Endodermal cell (in vitro differentiated cells): ENCODE results near the gene NUCB2. TPM values are rescaled to one million over a fixed set of nuclear protein-coding genes. Genes with fewer than 3 reads are reported as not detected.

ENCODE experiments used
- DNase-seq: peaks from one replicate; pipeline ENCODE4 v3.0.0-alpha.2; 2017
- H3K27ac ChIP-seq: 2 replicates; pipeline ENCODE4 v1.5.1; 2013; ENCODE audit warnings: mild to moderate bottlenecking, low read depth, low read length, moderate library complexity
- H3K27me3 ChIP-seq: 2 replicates; pipeline ENCODE4 v1.6.1; 2013; ENCODE audit warnings: mild to moderate bottlenecking, low read length, moderate library complexity; ENCODE audit not compliant: insufficient read depth, control insufficient read depth, poor library complexity, severe bottlenecking
- H3K36me3 ChIP-seq: 2 replicates; pipeline ENCODE4 v1.7.0; 2013; ENCODE audit warnings: mild to moderate bottlenecking, low read length, moderate library complexity; ENCODE audit not compliant: control insufficient read depth, insufficient read depth
- H3K4me1 ChIP-seq: one replicate; pipeline ENCODE4 v1.7.0; 2013; ENCODE audit warnings: low read length; ENCODE audit not compliant: control insufficient read depth, insufficient read depth
- H3K4me3 ChIP-seq: 2 replicates; pipeline ENCODE4 v1.5.1; 2013; ENCODE audit warnings: mild to moderate bottlenecking, low read length, moderate library complexity
- H3K9ac ChIP-seq: 2 replicates; pipeline ENCODE4 v1.6.1; 2013; ENCODE audit warnings: mild to moderate bottlenecking, low read length, moderate library complexity; ENCODE audit not compliant: poor library complexity, severe bottlenecking; ENCODE audit errors: extremely low read depth
- H3K9me3 ChIP-seq: 2 replicates; pipeline ENCODE4 v1.6.1; 2013; ENCODE audit warnings: mild to moderate bottlenecking, low read length, moderate library complexity; ENCODE audit not compliant: control insufficient read depth
- H3K27ac Mint-ChIP-seq: 2 replicates; pipeline ENCODE4 v1.8.0; 2020; ENCODE audit warnings: mixed read lengths
- H3K27me3 Mint-ChIP-seq: 2 replicates; pipeline ENCODE4 v1.8.0; 2021; ENCODE audit warnings: mild to moderate bottlenecking, mixed read lengths; ENCODE audit not compliant: insufficient read depth
- H3K36me3 Mint-ChIP-seq: 2 replicates; pipeline ENCODE4 v1.8.0; 2020; ENCODE audit warnings: low read depth, mixed read lengths
- H3K4me1 Mint-ChIP-seq: 2 replicates; pipeline ENCODE4 v1.8.0; 2020; ENCODE audit warnings: mixed read lengths
- H3K4me3 Mint-ChIP-seq: 2 replicates; pipeline ENCODE4 v1.8.0; 2020; ENCODE audit warnings: mild to moderate bottlenecking, moderate library complexity, mixed read lengths
- H3K9me3 Mint-ChIP-seq: 2 replicates; pipeline ENCODE4 v1.8.0; 2020; ENCODE audit warnings: mild to moderate bottlenecking, mixed read lengths
- WGBS, 2 experiments: methylation state at CpG; one replicate each; pipeline versions ENCODE4 v1.1.5 to v1.1.7; 2013; ENCODE audit warnings: missing lambda C conversion rate in 2 of 2, mixed read lengths in 1 of 2; ENCODE audit not compliant: insufficient coverage in 1 of 2, insufficient read length in 1 of 2; 5-methylcytosine and 5-hydroxymethylcytosine counted together
- total RNA-seq, 2 donors: library from RNA; stranded (reverse); fragmentation: NEBNext Ultra II Directional in 1 of 2; extraction: Animal tissue kit (Norgen Biotek cat#: 25700) in 1 of 2; gene quantifications; 2 replicates in 1 of 2; 3 replicates in 1 of 2; pipeline ENCODE4 v1.2.1, GENCODE V29; 2021
- TF ChIP-seq, protein P1 (sequence below): fragments of 200-600 bp; sonication (generic); conservative IDR thresholded peaks from 2 replicates; pipeline ENCODE4 v1.5.0; 2021; ENCODE audit warnings: antibody characterized with exemption, mild to moderate bottlenecking

The NUCB2 gene
- total RNA-seq, 2 donors from 2014 or later, result 52.4 to 64.6 TPM

DNA sequence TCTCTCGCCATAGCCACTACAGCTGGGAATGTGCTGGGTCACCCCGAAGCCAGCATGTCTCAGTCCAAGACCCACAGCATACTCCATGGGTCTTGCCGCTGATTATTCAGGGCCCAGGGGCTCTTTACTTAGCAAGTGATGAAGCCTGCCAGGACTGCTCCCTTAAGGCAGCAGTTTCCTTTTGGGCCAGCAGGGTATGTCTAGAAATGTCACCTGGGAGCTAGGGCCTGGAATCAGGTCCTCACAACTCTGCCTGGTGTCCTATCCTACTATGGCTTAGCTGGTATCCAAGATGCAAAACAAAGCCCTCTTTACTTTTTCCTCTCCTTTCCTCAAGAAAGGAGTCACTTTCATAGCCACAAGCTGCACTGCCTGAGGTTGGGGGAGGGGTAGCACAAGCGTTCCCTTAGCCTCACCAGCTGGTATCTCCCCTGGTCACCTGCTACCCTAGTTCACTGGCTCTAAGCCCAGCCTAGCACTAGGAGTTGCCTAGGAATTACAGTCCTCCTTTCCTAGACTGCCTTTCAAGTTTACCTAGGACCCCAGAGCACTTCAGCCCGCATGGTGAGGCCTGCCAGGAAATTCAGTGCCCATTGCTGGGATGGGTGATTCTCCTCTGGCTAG is 52.4 kb downstream of the NUCB2 start:
- no peak overlapping the region for H3K9ac ChIP-seq
- no peak overlapping the region for H3K4me3 ChIP-seq
- peaks cover 8% of the 10 kb centered on the region for H3K36me3 ChIP-seq
- H3K4me1 ChIP-seq, result no peaks in the 10 kb centered on the region
- Mint-ChIP-seq H3K4me1 (no peaks in the 10 kb centered on the region), H3K4me3 (no peak overlapping the region), H3K36me3 (peaks cover 1% of the 10 kb centered on the region), H3K27me3 (no peaks in the 10 kb centered on the region), H3K9me3 (no peaks in the 10 kb centered on the region), H3K27ac (no peak overlapping the region)
- TF ChIP-seq, protein P1, sequence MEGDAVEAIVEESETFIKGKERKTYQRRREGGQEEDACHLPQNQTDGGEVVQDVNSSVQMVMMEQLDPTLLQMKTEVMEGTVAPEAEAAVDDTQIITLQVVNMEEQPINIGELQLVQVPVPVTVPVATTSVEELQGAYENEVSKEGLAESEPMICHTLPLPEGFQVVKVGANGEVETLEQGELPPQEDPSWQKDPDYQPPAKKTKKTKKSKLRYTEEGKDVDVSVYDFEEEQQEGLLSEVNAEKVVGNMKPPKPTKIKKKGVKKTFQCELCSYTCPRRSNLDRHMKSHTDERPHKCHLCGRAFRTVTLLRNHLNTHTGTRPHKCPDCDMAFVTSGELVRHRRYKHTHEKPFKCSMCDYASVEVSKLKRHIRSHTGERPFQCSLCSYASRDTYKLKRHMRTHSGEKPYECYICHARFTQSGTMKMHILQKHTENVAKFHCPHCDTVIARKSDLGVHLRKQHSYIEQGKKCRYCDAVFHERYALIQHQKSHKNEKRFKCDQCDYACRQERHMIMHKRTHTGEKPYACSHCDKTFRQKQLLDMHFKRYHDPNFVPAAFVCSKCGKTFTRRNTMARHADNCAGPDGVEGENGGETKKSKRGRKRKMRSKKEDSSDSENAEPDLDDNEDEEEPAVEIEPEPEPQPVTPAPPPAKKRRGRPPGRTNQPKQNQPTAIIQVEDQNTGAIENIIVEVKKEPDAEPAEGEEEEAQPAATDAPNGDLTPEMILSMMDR, result peak; percentile 65
- no peaks in the 10 kb centered on the region for H3K27me3 ChIP-seq
- DNase-seq, result peak; percentile 69
- WGBS, 2 experiments, result 93 to 100% methylated on average over 3 to 5 of the region's 5 CpGs
- H3K27ac ChIP-seq, result no peak overlapping the region
- H3K9me3 ChIP-seq, result no peaks in the 10 kb centered on the region

DNA sequence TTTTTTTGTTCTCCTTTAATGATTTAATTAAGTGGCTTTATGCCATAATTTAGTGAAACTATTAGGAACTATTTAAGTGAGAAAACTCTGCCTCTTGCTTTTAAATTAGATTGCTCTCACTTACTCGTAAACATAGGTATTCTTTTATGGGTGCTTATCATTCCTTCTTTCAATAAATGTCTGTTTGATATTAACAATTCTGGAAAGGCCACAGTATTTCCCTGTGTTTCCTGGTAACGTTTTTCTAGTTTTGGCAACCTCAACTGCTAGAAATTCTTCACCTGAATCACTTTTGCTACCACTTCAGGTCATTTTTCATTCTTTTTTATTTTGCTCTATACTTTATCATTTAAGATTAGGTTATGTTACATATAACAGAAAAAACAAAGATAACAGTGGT is 55.1 kb downstream of the NUCB2 start:
- H3K9ac ChIP-seq, result no peak overlapping the region
- H3K9me3 Mint-ChIP-seq, result no peaks in the 10 kb centered on the region
- H3K27me3 Mint-ChIP-seq, result no peaks in the 10 kb centered on the region
- H3K36me3 ChIP-seq, result peaks cover 8% of the 10 kb centered on the region
- H3K4me3 ChIP-seq, result no peak overlapping the region
- H3K27ac ChIP-seq, result no peak overlapping the region
- DNase-seq, result no peak
- no peaks in the 10 kb centered on the region for H3K9me3 ChIP-seq
- TF ChIP-seq, protein P1, result no peak
- no peaks in the 10 kb centered on the region for H3K4me1 ChIP-seq
- no peak overlapping the region for H3K27ac Mint-ChIP-seq
- H3K36me3 Mint-ChIP-seq, result no peaks in the 10 kb centered on the region
- no peak overlapping the region for H3K4me3 Mint-ChIP-seq
- H3K27me3 ChIP-seq, result no peaks in the 10 kb centered on the region
- 80 to 100% methylated on average over 2 of the region's 2 CpGs for WGBS, 2 experiments
- no peaks in the 10 kb centered on the region for H3K4me1 Mint-ChIP-seq

DNA sequence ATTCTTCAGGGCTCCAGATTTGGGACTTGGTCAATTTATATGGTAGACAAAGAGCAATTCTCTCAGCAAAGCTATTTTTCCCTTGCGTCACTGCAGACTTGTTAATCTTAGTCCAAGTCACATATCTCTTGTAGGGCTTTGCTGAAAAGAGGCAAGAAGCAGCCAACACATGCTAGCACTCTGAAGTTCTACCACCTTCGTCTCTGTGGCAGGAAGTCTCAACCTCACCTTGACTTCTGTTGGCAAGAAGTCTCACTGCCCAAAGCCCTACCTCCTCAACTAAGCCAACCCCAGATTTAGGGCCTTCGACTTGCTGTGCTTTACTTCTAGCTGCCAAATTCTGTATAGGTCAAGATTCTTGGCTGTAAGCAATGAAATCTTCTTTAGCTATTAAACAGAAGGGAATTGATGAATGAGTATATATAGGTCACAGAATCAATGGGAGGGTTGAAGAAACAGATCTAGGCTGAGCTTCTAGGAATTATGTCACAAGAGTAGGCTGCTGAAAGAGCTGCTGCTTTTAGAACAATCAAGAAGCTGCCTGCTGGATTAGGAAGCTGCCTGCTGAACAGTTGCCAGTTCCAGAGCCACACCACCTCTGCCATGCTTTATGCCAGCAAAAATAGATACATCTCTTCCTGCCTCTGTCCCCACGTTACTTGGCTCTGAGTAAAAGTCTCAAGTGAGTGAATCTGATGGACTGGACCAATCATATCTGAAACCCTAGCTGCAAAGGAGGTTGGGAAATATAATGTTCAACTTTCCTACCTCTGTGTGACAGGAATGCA is 57.5 kb downstream of the NUCB2 start:
- Mint-ChIP-seq H3K4me1 (no peaks in the 10 kb centered on the region), H3K27ac (no peak overlapping the region), H3K4me3 (no peak overlapping the region), H3K27me3 (no peaks in the 10 kb centered on the region), H3K9me3 (no peaks in the 10 kb centered on the region), H3K36me3 (peaks cover 3% of the 10 kb centered on the region)
- TF ChIP-seq, protein P1, result no peak
- no peak overlapping the region for H3K9ac ChIP-seq
- no peaks in the 10 kb centered on the region for H3K27me3 ChIP-seq
- H3K4me1 ChIP-seq, result no peaks in the 10 kb centered on the region
- no peak overlapping the region for H3K27ac ChIP-seq
- no peak for DNase-seq
- H3K4me3 ChIP-seq, result no peak overlapping the region
- peaks cover 8% of the 10 kb centered on the region for H3K36me3 ChIP-seq
- 87 to 95% methylated on average over 3 to 4 of the region's 4 CpGs for WGBS, 2 experiments
- H3K9me3 ChIP-seq, result no peaks in the 10 kb centered on the region
